GM18508 (cell line): Measurements from ENCODE around the gene OR7G1.
A peak's percentile ranks its signal among the peaks of the same experiment; 100 is the strongest.

Experiments
- ATAC-seq: cut with Tn5 transposase; IDR thresholded peaks from one replicate; pipeline ENCODE4 v1.9.1; 2021; ENCODE audit warnings: moderate number of reproducible peaks; ENCODE audit not compliant: insufficient read depth, unreplicated experiment

Gene OR7G1

DNA sequence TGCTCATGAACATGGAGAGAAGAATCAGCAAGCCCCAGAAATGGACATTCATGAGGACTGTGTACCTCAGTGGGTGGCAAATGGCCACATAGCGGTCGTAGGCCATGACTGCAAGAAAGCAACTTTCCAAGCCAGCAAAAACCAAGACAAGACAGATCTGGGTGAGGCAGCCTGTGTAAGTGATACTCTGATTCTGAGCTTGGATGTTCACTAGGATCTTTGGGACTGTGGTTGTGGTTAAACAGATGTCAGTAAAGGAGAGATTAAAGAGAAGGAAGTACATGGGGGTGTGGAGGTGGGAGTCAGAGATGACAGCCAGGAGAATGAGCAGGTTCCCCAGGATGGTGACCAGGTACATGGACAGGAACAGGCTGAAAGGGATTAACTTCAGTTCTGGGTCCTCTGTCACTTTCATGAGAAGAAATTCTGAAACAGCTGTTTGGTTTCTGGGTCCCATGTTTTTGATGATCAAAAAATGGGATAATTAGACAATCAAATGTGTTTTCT is at the start of gene OR7G1:
TSS of gene OR7G1 (minus strand) at position 457 of the 507 bp plus-strand sequence. CDS start at position 457, 0 bp downstream.
- ATAC-seq, result no peak

- no peak for ATAC-seq
Measured at GRCh38 chr19:9165261-9165660, 49.7 kb upstream of the OR7G1 start.

GRCh38 chr19:9161427-9161826 is 45.9 kb upstream of the OR7G1 start:
- ATAC-seq, result no peak

DNA sequence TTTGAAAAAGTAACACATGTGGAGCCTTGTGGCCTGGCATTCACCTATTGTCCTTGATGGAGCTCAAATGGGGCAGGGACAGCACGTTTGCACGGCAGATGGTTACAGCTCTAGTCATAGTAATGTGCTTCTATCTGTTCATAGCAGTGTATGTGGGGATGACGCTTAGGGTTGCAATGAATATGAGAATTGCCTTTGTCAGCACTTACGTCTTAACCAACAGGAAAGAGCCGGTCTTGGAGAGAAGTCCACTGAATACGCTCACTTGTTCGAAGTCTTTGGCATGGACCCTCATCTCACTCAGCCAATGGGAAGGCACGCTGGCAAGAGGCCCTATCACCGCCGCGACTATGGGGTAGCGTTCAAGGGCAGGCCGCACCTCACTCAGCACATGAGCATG is 44.3 kb upstream of the OR7G1 start:
- no peak for ATAC-seq

DNA sequence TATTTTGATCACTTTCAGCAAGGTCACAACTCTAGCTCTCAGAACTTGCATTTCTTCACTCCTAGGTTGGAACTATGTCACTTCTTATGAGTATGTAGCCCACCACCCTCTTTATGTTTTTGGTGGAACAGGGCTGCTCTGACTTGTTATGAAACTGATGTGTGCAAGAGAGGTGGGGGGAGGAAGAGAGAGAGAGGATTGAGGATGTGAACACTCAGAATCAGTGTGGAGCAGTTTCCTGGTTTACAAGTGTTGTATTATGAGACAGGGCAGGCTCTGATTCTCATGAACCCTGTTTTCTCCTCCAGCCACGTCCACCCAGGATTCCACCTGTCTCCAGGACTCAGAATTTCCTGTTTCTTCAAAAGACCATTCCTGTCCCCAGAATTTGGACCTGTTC is 40.7 kb upstream of the OR7G1 start:
- no peak for ATAC-seq

- no peak for ATAC-seq
Measured at GRCh38 chr19:9155591-9155990, 40.0 kb upstream of the OR7G1 start.

DNA sequence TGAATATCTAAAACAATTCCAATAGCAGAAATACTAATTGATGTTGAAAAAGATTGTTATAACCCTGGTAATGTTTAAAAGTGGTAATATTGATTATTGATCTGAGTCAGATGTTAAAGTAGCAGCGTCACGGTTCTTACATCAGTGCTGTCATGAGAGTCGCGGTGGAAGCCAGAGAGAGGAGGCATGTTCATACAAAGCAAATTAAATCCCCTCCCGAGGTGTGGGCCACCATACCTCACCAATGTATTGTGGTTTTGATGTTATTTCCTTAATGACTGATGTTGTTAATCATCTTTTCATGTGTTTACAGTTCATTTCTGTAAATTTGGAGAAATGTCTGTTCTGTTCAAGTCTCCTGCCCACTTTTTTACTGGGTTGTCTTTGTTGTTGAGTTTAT is 35.8 kb upstream of the OR7G1 start:
- ATAC-seq, result no peak

DNA sequence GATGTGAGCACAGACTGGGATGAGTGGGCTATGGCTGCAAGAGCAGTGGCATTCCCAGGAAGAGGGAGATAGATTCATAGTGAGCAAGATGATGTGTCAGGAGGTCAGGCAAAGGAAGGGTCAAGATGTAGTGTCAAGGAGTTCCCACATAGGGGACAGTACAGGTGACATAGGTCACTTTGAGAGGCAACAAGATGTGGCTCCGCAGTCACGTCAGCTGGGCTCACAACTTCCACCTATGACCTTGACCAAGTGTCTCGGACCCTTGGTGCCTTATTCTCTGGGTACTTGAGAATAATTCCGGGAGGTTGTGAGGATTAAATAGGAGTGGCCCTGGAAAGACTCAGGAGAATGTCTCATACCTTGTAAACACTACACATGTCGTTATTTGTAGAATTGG is 35.1 kb upstream of the OR7G1 start:
- ATAC-seq, result no peak

GRCh38 chr19:9149997-9150396 is 34.4 kb upstream of the OR7G1 start:
- no peak for ATAC-seq

DNA sequence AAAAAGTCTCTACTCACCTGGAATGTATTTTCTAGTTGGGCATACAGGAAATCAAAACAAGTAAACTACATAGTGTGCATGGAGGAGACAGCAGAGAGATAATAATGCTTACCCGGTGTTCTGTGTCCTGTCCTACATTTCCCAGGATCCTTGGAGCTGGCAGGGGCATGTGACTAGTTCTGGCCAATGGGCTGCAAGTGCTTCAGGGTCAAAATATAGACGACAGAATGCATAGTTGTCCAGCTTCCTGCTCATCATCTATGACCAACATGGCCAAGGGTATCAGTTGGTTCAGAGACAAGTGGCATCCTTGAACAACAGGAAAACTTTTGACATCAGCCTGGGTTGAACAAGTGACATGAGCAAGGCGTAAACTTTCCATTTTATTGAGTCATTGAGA is 33.1 kb upstream of the OR7G1 start:
- no peak for ATAC-seq

DNA sequence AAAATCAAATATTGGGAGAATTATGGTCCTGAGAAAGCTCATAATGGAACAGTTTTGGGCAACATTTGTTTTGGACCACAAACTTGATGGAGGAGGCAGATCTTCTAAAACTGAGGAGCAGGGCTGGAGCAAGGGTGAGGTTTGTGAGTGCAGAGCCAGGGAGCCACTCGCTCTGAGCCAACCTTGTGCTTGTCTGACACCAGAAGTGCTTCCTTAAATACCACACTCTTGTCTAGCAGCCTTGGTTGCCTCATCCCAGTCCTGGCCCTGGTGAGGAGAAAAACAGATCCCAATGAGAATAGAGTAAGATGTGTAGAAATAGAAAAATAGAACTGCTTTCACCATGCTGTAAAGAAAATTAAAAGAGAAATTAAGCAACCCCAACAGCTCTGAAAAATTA is 31.3 kb upstream of the OR7G1 start:
- no peak for ATAC-seq

DNA sequence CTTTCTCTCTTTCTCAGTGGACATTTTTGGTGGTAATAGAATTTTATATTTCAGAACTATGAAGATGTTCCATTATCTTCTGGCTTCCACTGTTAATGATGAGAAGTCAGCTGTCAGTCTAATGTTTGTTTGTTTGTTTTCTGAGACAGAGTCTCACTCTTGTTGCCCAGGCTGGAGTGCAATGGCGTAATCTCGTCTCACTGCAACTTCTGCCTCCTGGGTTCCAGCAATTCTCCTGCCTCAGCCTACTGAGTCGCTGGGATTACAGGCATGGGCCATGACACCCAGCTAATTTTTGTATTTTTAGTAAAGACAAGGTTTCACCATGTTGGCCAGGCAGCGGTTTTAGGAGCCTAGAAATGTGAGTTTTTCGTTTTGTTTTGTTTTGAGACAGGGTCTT is 29.4 kb upstream of the OR7G1 start:
- ATAC-seq, result no peak

GRCh38 chr19:9140159-9140874 is 24.8 kb upstream of the OR7G1 start, which contains the start of gene ZNF317:
Gene ZNF317 (plus strand): TSS chr19:9140397. CDS start chr19:9156017, 15,620 bp downstream.
- ATAC-seq, result peak; percentile 50

GRCh38 chr19:9139609-9140158 is 24.1 kb upstream of the OR7G1 start:
- ATAC-seq, result no peak

DNA sequence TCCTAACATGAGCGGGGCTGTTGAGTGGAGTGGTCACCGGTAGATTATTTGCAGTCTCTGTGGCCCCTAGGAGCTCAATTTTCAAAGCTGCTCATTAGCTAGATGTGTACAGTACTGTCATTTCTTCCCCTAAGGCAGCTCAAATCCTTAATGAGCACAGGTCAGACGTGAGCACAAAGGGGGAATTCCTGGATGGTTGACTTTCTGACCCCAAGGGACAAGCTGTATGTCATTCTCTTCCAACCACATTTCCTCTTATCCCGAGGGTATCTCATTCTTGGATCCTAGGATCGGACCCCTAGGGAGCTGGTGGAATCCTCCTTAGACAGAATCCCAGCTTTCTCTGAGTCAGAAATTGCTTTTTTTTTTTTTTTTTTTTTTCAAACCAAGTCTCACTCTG is 16.9 kb upstream of the OR7G1 start:
- ATAC-seq, result no peak

- ATAC-seq, result no peak
Measured at GRCh38 chr19:9130965-9131364, 15.4 kb upstream of the OR7G1 start.

GRCh38 chr19:9128171-9128570 is 12.6 kb upstream of the OR7G1 start:
- ATAC-seq, result no peak

- ATAC-seq, result no peak
Measured at GRCh38 chr19:9126900-9127405, 11.4 kb upstream of the OR7G1 start, which contains the start of gene OR7G3. Gene OR7G3 (minus strand): TSS chr19:9126950. CDS start chr19:9126950, 0 bp downstream.

DNA sequence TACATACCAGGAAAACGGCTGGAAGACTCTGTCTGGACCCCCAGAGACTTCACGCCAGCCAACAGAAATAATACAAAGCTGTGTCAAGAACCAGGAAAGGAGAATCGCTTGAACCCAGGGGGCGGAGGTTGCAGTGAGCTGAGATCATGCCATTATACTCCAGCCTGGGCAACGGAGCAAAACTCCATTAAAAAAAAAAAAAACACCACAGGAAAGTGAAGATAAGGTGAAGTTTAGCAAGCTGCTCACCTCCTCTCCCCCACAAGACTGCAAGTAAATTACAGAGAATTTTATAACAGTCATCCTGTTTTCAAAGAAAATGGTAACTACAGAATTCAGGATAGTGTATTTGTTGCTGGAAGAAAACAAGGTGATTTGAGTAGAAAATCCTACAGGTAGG is 984 bp upstream of the OR7G1 start:
- ATAC-seq, result no peak

- no peak for ATAC-seq
Measured at GRCh38 chr19:9109959-9110358, 5.6 kb downstream of the OR7G1 start.

DNA sequence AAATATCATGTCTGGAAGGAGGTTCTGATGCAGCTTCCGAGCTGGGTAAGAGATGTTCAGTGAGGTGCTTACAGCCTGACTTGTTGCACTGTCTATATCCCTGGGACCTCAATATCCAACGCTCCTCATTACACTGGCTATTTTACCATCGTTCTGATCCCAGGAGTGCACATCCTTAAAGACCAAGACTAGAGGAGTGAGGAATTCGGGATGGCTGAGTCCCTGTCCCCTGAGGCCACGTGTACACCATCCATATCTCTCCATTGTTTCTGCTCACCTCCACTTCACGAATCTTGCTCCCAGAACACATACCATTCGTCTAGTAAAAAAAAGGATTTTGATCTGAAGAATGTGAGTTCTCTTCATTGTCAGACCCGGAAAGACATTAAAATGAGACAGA is 8.2 kb downstream of the OR7G1 start, which contains the start of gene OR7G2:
TSS of gene OR7G2 (minus strand) at position 101 of the 400 bp plus-strand sequence. CDS start 4,232 bp downstream, outside the sequence.
- no peak for ATAC-seq
